ENCODE measurements around the gene SAMD10.
"Not testable (repeated sequence)": the region's sequence is repeated elsewhere in the genome, so short reads cannot be mapped to it uniquely, and the experiment has no call there.

SAMD10 gene

GRCh38 chr20:64000906-64001305, 21.5 kb upstream of the SAMD10 start:
- no peak for DNase-seq

- no peak for DNase-seq
Measured at GRCh38 chr20:63982937-63983336, 3.5 kb upstream of the SAMD10 start.

- peak; percentile 99 for DNase-seq
Measured at GRCh38 chr20:63980806-63981728, 1.6 kb upstream of the SAMD10 start, which contains the start of gene PRPF6. Gene PRPF6 (plus strand): TSS chr20:63981132. CDS start chr20:63981246, 114 bp downstream.

GRCh38 chr20:63980317-63980805, 919 bp upstream of the SAMD10 start:
- no peak for DNase-seq

- no peak for DNase-seq
Measured at GRCh38 chr20:63979229-63979556, 249 bp downstream of the SAMD10 start.

GRCh38 chr20:63978319-63979228, 868 bp downstream of the SAMD10 start:
- DNase-seq: peak; percentile 80

- no peak for DNase-seq
Measured at GRCh38 chr20:63977739-63978276, 1.6 kb downstream of the SAMD10 start.

GRCh38 chr20:63976980-63977738, 2.3 kb downstream of the SAMD10 start:
- no peak for DNase-seq

GRCh38 chr20:63976511-63976910, 2.9 kb downstream of the SAMD10 start:
- not testable (repeated sequence) for DNase-seq

GRCh38 chr20:63974402-63975200, 4.8 kb downstream of the SAMD10 start:
- DNase-seq: no peak

GRCh38 chr20:63973636-63974401, 5.6 kb downstream of the SAMD10 start:
- peak; percentile 87 for DNase-seq

- DNase-seq: no peak
Measured at GRCh38 chr20:63973160-63973479, 6.3 kb downstream of the SAMD10 start.

- DNase-seq: no peak
Measured at GRCh38 chr20:63972312-63973159, 6.9 kb downstream of the SAMD10 start.

- DNase-seq: not testable (repeated sequence)
Measured at GRCh38 chr20:63971960-63972311, 7.5 kb downstream of the SAMD10 start.

- no peak for DNase-seq
Measured at GRCh38 chr20:63970714-63971431, 8.6 kb downstream of the SAMD10 start.

- DNase-seq: peak; percentile 84
Measured at GRCh38 chr20:63969838-63970713, 9.4 kb downstream of the SAMD10 start, which contains the start of gene ZNF512B. Gene ZNF512B (minus strand): TSS chr20:63969930. CDS start chr20:63967950, 1,980 bp downstream.

GRCh38 chr20:63968928-63969760, 10.3 kb downstream of the SAMD10 start:
- DNase-seq: peak; percentile 51

Measured in RPMI8226 (cell line).